ENCODE results near the gene ZNF570. TPM values are rescaled to one million over a fixed set of nuclear protein-coding genes. Genes with fewer than 3 reads are reported as not detected.
A peak's percentile ranks its signal among the peaks of the same experiment; 100 is the strongest.

The ZNF570 gene
- total RNA-seq, 4 donors from 2014 or later: 5.3 to 11.2 (median 8.8) TPM

- TF ChIP-seq, protein P1, sequence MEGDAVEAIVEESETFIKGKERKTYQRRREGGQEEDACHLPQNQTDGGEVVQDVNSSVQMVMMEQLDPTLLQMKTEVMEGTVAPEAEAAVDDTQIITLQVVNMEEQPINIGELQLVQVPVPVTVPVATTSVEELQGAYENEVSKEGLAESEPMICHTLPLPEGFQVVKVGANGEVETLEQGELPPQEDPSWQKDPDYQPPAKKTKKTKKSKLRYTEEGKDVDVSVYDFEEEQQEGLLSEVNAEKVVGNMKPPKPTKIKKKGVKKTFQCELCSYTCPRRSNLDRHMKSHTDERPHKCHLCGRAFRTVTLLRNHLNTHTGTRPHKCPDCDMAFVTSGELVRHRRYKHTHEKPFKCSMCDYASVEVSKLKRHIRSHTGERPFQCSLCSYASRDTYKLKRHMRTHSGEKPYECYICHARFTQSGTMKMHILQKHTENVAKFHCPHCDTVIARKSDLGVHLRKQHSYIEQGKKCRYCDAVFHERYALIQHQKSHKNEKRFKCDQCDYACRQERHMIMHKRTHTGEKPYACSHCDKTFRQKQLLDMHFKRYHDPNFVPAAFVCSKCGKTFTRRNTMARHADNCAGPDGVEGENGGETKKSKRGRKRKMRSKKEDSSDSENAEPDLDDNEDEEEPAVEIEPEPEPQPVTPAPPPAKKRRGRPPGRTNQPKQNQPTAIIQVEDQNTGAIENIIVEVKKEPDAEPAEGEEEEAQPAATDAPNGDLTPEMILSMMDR (IDR thresholded peaks at IDR 0.05): no peak
- ATAC-seq (ENCODE audit: low FRiP score): no peak
- DNase-seq (ENCODE audit: low spot score): no peak
These were observed 3.0 kb downstream of the ZNF570 start for GRCh38 chr19:37472165-37472564.

- ATAC-seq (ENCODE audit: low FRiP score): no peak
- TF ChIP-seq, protein P1 (IDR thresholded peaks at IDR 0.05): no peak
- no peak for DNase-seq (ENCODE audit: low spot score)
These were observed 15.4 kb downstream of the ZNF570 start for GRCh38 chr19:37484406-37485168.

DNA sequence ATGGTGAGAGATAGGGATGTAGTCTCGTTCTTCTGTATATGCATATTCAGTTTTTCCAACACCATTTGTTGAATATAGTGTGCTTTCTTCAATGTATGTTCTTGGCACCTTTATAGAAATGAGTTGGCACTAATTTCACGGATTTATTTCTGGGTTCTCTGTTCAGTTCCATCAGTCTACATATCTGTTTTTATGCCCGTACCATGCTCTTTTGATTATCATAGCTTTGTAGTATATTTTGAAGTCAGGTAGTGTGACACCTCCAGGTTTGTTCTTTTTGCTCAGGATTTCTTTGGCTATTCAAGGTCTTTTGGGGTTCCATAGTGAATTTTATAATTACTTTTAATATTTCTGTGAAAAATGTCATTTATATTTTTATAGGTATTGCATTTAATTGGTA lies 23.1 kb downstream of the ZNF570 start:
- TF ChIP-seq, protein P1 (IDR thresholded peaks at IDR 0.05): no peak
- DNase-seq (ENCODE audit: low spot score) (no peak), ATAC-seq (ENCODE audit: low FRiP score) (no peak)

DNA sequence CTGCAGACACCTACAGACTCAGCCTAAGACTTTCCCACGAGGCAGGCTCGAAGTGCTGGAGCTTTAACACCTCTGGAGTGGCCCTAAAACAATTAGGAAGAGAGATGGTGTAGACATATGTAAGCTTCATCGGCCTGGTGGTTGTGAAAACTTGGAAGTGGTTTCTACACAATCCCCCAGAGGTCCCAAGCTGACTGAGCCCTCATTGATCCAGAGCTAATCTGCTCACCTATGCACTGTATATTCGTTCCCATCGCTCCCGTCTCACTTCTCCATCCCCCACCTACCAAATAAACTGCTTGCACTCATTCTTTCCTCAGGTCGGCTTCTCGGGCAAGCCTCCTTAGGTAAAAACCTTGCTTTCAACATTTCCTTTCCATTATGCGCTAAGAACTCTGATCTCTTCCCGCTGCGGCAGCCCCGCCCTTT lies 36.8 kb downstream of the ZNF570 start:
- DNase-seq (ENCODE audit: low spot score) (no peak), ATAC-seq (ENCODE audit: low FRiP score) (peak; percentile 35)
- TF ChIP-seq, protein P1 (IDR thresholded peaks at IDR 0.05): no peak

GRCh38 chr19:37506387-37507166 lies 37.4 kb downstream of the ZNF570 start, which contains the start of gene ZNF793:
Gene ZNF793, plus strand, starts transcription at chr19:37506939. Its CDS starts 16,501 bp downstream, at chr19:37523440.
- TF ChIP-seq, protein P1 (IDR thresholded peaks at IDR 0.05): no peak
- ATAC-seq (ENCODE audit: low FRiP score) (peak; percentile 84), DNase-seq (ENCODE audit: low spot score) (peak; percentile 55)

GRCh38 chr19:37507167-37507464 lies 38.0 kb downstream of the ZNF570 start:
- TF ChIP-seq, protein P1 (IDR thresholded peaks at IDR 0.05): no peak
- ATAC-seq (ENCODE audit: low FRiP score) (no peak), DNase-seq (ENCODE audit: low spot score) (no peak)
